HEK293 (cell line): ENCODE results near the gene CWH43.
"Not testable (repeated sequence)": the region's sequence is repeated elsewhere in the genome, so short reads cannot be mapped to it uniquely, and the experiment has no call there.

ENCODE experiments used
- BCL11A ChIP-seq: fragments of 450-650 bp; formaldehyde crosslinking; IDR thresholded peaks from 2 replicates; pipeline ENCODE4 v1.5.1; 2016; ENCODE audit warnings: low read depth, missing biosample characterization, missing genetic modification characterization
- BCL11B ChIP-seq: fragments of 450-650 bp; formaldehyde crosslinking; IDR thresholded peaks from 2 replicates; pipeline ENCODE4 v1.5.1; 2016; ENCODE audit warnings: low read depth, missing biosample characterization, missing genetic modification characterization
- EGR2 ChIP-seq: fragments of 450-650 bp; formaldehyde crosslinking; IDR thresholded peaks from 2 replicates; pipeline ENCODE4 v1.5.1; 2016; ENCODE audit warnings: low read depth, missing biosample characterization, missing genetic modification characterization
- MZF1 ChIP-seq: fragments of 450-650 bp; formaldehyde crosslinking; IDR thresholded peaks from 2 replicates; pipeline ENCODE4 v1.5.1; 2017; ENCODE audit warnings: missing biosample characterization, missing genetic modification characterization, borderline replicate concordance
- REPIN1 ChIP-seq: fragments of 450-650 bp; formaldehyde crosslinking; IDR thresholded peaks from 2 replicates; pipeline ENCODE4 v1.5.1; 2017; ENCODE audit warnings: missing biosample characterization, missing genetic modification characterization, low read depth
- ZNF138 ChIP-seq: fragments of 450-650 bp; formaldehyde crosslinking; IDR thresholded peaks from 2 replicates; pipeline ENCODE4 v1.5.1; 2016; ENCODE audit warnings: missing biosample characterization, missing genetic modification characterization, borderline replicate concordance
- ZNF654 ChIP-seq: fragments of 450-650 bp; formaldehyde crosslinking; IDR thresholded peaks from 2 replicates; pipeline ENCODE4 v1.5.1; 2016; ENCODE audit warnings: low read depth, missing biosample characterization, missing genetic modification characterization
- TF ChIP-seq, protein P1 (sequence below): fragments of 450-650 bp; formaldehyde crosslinking; IDR thresholded peaks from 2 replicates; pipeline ENCODE4 v1.5.1; 2017; ENCODE audit warnings: missing biosample characterization, mild to moderate bottlenecking, missing genetic modification characterization, moderate library complexity
- TF ChIP-seq, protein P2 (sequence below): fragments of 450-650 bp; formaldehyde crosslinking; IDR thresholded peaks from 2 replicates; pipeline ENCODE4 v1.5.1; 2016; ENCODE audit warnings: missing biosample characterization, missing genetic modification characterization
- TF ChIP-seq, protein P3 (sequence below): fragments of 450-650 bp; formaldehyde crosslinking; IDR thresholded peaks from 2 replicates; pipeline ENCODE4 v1.5.1; 2016; ENCODE audit warnings: missing biosample characterization, missing genetic modification characterization

DNA sequence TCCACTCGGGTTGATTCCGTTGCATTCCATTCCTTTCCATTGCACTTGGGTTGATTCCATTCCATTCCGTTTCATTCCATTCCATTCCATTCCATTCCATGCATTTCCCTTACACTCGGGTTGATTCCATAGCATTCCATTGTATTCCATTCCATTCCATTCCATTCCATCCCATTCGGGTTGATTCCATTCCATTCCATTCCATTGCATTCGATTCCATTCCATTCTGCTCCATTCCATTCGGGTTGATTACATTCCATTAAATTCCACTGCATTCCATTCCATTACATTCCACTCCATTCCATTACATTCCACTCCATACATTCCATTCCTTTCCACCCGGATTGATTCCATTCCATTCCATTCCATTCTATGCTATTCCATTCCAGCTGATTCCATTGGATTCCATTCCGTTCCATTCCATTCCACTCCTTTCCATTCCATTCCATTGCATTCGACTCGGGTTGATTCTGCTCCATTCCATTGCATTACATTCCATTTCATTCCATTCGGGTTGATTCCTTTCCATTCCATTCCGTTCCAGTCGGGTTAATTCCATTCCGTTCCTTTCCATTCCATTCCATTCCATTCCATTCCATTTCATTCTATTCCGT, 113.9 kb downstream of the CWH43 start:
- TF ChIP-seq, protein P1, sequence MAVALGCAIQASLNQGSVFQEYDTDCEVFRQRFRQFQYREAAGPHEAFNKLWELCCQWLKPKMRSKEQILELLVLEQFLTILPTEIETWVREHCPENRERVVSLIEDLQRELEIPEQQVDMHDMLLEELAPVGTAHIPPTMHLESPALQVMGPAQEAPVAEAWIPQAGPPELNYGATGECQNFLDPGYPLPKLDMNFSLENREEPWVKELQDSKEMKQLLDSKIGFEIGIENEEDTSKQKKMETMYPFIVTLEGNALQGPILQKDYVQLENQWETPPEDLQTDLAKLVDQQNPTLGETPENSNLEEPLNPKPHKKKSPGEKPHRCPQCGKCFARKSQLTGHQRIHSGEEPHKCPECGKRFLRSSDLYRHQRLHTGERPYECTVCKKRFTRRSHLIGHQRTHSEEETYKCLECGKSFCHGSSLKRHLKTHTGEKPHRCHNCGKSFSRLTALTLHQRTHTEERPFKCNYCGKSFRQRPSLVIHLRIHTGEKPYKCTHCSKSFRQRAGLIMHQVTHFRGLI, result not testable (repeated sequence)
- TF ChIP-seq MZF1; ZNF138; ZNF654 (tag by site-specific recombination); EGR2 (tag by site-specific recombination); REPIN1 (tag by site-specific recombination); BCL11A (tag by site-specific recombination); BCL11B (tag by site-specific recombination): not testable (repeated sequence)
- TF ChIP-seq, protein P2, sequence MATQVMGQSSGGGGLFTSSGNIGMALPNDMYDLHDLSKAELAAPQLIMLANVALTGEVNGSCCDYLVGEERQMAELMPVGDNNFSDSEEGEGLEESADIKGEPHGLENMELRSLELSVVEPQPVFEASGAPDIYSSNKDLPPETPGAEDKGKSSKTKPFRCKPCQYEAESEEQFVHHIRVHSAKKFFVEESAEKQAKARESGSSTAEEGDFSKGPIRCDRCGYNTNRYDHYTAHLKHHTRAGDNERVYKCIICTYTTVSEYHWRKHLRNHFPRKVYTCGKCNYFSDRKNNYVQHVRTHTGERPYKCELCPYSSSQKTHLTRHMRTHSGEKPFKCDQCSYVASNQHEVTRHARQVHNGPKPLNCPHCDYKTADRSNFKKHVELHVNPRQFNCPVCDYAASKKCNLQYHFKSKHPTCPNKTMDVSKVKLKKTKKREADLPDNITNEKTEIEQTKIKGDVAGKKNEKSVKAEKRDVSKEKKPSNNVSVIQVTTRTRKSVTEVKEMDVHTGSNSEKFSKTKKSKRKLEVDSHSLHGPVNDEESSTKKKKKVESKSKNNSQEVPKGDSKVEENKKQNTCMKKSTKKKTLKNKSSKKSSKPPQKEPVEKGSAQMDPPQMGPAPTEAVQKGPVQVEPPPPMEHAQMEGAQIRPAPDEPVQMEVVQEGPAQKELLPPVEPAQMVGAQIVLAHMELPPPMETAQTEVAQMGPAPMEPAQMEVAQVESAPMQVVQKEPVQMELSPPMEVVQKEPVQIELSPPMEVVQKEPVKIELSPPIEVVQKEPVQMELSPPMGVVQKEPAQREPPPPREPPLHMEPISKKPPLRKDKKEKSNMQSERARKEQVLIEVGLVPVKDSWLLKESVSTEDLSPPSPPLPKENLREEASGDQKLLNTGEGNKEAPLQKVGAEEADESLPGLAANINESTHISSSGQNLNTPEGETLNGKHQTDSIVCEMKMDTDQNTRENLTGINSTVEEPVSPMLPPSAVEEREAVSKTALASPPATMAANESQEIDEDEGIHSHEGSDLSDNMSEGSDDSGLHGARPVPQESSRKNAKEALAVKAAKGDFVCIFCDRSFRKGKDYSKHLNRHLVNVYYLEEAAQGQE (tag by site-specific recombination), result not testable (repeated sequence)
- TF ChIP-seq, protein P3, sequence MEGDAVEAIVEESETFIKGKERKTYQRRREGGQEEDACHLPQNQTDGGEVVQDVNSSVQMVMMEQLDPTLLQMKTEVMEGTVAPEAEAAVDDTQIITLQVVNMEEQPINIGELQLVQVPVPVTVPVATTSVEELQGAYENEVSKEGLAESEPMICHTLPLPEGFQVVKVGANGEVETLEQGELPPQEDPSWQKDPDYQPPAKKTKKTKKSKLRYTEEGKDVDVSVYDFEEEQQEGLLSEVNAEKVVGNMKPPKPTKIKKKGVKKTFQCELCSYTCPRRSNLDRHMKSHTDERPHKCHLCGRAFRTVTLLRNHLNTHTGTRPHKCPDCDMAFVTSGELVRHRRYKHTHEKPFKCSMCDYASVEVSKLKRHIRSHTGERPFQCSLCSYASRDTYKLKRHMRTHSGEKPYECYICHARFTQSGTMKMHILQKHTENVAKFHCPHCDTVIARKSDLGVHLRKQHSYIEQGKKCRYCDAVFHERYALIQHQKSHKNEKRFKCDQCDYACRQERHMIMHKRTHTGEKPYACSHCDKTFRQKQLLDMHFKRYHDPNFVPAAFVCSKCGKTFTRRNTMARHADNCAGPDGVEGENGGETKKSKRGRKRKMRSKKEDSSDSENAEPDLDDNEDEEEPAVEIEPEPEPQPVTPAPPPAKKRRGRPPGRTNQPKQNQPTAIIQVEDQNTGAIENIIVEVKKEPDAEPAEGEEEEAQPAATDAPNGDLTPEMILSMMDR (tag by site-specific recombination), result not testable (repeated sequence)
